NCI-H1092 (cell line): Measurements from ENCODE around the gene PNPLA3.
"Not testable (repeated sequence)": the region's sequence is repeated elsewhere in the genome, so short reads cannot be mapped to it uniquely, and the experiment has no call there.

Source experiments
- DNase-seq: peaks from one replicate; lab custom pipeline; 2025; lab: John Stamatoyannopoulos, UW

The PNPLA3 gene

GRCh38 chr22:43889860-43890253 lies 33.7 kb upstream of the PNPLA3 start:
- no peak for DNase-seq

GRCh38 chr22:43890901-43891331 lies 32.7 kb upstream of the PNPLA3 start:
- DNase-seq = no peak

- no peak for DNase-seq
These were observed 32.0 kb upstream of the PNPLA3 start, which contains the start of gene PNPLA5 for GRCh38 chr22:43891360-43892182. Gene PNPLA5 (minus strand): TSS chr22:43892013. CDS start chr22:43891880, 133 bp downstream.

DNA sequence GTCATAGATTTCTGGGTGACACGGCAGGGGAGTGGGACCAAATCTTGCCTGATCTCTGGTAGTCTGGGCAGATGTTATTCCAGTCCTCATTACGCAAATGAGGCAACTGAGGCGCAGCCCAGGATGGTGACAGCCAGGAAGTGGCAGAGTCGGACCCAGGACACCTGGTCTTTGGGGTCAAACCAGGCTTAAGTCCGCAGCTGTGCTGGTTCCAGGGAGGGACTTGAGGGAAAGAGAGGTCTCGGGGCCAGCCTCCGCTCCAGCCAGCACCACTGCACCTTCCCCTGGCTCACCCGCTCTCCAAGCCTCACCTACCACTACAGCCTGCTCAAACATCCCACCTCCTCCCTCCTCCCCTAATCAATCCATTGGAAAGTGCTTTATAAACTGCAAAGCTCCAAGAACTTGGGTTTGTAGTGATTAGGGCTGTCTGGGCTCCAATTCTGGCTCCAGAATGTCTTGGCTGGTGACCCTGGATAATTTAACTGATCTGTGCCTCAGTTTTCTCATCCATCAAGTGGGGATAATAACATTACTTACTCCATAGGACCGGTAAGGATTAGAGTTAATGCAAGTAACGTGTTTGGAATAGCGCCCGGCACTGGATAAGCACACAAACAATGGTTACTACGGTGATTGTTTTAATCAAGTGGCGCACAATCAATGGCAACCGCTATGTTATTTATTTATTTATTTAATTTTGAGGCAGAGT lies 31.3 kb upstream of the PNPLA3 start:
- no peak for DNase-seq

GRCh38 chr22:43893266-43893665 lies 30.3 kb upstream of the PNPLA3 start:
- no peak for DNase-seq

DNA sequence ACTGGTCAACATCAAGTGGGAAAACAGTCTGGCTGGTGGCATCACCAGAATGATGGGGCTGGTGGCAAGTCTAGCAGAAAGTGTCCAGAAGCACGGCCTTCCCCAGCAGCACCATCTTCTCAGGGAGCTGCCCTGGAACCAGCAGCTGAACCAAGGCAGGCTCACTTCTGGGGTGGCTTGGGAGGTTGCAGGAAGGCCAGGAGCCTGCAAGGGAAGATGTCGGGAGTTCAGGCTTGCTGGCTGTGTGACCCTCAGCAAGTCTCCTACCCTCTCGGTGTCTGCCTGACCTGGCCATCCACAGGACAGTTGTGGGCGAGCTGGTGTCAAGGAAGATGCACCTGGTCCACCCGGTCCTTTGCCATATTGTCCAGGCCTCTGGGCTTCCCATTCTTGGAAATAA lies 29.5 kb upstream of the PNPLA3 start:
- DNase-seq = no peak

DNA sequence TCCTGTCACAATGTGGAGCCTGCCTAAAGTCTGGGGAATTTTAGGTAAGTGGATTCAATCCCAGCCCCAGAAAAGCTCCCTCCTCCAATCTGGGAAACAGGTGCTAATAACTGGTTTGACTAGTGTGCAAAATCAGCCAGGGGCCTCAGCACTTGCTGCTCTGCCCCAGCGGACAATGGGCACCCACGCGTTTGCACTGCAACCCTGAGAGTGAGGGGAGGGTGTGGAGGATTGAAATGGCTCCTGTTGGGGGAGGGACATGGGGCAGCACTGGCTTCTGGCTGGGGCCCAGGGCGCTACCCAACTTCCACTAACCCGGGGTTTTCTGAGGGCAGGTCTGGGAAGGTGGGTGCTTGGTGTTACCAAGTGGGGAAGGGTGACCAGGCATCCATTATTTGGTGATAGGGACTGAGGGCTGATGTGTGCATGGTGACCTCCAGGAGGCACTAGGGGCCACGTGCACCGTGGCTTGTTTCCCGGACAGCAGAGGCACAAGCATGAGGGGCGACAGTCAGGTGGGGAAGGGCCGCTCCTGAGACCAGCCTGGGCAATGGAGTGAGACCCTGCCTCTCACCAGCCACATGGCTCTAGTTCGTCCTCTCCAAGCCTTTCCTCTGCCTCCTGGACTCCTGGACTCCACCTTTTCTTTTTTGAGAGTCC lies 27.5 kb upstream of the PNPLA3 start:
- no peak for DNase-seq

DNA sequence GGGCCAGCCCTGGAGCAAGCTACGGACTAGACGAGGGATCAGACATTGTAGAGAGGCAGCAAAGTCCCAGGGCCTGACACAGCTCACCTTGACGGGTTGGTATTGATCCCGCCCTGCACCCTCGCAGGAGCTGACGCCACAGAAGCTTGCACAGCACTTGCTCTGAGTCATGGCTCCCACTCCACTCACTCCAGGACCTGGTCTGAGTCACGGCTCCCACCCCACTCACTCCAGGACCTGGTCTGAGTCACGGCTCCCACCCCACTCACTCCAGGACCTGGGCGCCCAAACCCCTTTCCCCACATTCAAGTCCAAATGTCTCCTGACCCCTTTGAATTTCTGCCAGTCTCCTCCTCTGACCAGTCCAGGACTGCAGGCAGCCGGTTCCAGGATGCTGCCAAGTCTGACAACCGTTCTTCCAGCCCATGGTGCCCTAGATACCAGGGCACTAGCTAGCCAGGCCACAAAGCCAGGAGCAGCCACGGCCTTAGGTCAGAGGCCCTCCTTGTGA lies 25.8 kb upstream of the PNPLA3 start:
- no peak for DNase-seq

GRCh38 chr22:43900206-43900605 lies 23.4 kb upstream of the PNPLA3 start:
- no peak for DNase-seq

DNA sequence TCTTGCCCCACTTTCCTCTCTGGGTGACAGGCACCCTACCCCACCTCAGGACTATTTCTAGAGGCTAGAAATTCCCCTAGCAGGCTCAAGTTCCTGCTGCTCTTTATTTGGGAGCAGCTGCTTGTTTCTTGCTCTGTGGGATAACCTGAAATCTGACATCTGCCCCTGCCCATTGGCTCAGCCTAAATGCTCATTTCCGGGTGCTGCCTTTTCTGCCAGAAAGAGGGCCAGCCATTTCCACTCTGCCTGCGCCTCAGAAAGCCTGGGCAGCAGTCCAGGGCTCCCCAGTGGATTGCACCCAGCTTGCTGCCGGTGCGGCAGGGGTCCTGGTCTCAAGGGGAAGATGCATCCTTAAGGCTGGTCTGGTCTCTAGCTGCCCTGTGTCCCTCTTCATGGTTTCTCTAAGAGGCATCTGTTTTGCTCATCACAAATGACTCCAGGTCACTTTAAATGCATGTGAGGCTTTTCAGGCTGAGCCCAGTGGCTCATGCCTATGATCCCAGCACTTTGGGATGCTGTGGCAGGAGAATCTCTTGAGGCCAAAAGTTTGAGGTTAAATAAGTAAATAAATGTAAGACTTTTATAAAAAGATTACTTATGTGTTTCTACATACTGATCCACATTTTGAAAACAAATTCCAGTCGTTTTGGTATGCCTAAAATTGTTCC lies 21.5 kb upstream of the PNPLA3 start:
- no peak for DNase-seq

- not testable (repeated sequence) for DNase-seq
These were observed 20.6 kb upstream of the PNPLA3 start for GRCh38 chr22:43903033-43903432.

DNA sequence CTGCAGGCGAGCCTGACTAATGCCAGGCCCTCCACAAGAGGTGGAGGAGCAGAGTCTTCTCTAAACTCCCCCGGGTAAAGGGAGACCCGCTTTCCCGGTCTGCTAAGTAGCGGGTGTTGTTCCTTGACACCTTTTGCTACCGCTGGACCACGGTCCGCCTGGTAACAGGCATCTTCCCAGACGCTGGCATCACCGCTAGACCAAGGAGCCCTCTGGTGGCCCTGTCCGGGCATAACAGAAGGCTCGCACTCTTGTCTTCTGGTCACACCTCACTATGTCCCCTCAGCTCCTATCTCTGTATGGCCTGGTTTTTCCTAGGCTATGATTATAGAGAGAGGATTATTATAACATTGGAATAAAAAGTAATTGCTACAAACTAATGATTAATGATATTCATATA lies 19.2 kb upstream of the PNPLA3 start:
- DNase-seq = not testable (repeated sequence)

GRCh38 chr22:43905681-43906080 lies 17.9 kb upstream of the PNPLA3 start:
- no peak for DNase-seq

- no peak for DNase-seq
These were observed 13.9 kb upstream of the PNPLA3 start for GRCh38 chr22:43909708-43910107.

DNA sequence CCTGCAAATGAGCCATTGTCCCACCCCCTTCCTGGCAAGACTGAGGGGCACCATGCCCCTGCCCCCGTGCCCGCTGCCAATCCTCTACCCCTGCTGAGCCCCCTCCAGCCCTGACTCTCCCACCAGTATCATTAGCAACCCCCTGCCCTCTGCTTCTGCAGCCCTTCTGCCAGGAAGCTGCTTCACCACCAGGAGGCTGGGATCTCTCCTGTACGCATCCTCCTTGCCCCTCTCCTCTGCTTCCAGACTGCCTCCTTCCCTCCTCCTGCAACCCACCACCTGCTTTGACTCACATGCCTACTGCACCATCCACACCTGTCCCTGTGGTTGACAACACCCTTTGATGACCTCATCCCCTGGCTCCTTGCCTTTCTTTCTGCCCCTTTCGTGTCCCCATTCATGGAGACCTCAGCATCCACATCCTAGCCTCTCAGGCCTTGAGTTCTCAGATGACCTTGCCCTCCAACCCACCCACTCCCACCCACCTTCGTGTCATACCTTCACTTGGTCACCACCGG lies 13.4 kb upstream of the PNPLA3 start:
- no peak for DNase-seq

DNA sequence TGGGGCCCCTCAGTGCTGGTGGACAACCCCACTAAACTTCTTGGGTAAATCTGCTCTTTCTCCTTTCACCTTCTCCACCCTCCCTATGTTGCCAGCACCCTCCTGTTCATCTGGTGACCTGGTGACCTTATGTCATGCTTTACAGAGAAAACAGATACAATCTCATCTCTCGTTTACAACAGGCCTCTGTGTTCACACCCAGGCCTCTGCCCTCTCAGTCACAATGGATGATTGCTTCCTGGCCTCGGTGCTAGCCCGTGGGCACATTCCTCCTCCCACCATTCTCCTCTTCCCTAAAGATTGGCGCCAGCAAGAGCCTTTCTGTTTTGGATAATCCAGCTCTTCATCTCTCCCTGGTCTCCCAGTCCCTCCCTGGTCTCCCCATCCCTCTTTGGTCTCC lies 12.3 kb upstream of the PNPLA3 start:
- no peak for DNase-seq

DNA sequence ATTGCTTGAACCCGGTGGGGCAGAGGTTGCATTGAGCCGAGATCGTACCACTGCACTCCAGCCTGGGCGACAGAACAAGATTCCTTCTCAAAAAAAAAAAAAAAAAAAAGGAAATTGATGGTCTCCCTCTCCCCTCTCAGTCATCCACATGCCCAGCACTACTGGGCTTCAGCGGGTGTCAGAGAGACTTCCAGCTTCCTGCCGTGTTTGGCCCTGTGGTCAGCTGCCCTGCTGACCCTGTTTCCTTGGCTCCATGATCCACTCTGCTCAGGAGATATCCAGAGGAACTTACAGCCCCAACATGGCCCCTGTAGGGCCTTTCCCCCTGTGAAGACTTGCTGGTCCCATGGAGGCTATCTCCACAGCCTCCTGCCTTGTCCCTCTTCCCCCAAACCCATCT lies 6.1 kb upstream of the PNPLA3 start:
- DNase-seq = no peak

DNA sequence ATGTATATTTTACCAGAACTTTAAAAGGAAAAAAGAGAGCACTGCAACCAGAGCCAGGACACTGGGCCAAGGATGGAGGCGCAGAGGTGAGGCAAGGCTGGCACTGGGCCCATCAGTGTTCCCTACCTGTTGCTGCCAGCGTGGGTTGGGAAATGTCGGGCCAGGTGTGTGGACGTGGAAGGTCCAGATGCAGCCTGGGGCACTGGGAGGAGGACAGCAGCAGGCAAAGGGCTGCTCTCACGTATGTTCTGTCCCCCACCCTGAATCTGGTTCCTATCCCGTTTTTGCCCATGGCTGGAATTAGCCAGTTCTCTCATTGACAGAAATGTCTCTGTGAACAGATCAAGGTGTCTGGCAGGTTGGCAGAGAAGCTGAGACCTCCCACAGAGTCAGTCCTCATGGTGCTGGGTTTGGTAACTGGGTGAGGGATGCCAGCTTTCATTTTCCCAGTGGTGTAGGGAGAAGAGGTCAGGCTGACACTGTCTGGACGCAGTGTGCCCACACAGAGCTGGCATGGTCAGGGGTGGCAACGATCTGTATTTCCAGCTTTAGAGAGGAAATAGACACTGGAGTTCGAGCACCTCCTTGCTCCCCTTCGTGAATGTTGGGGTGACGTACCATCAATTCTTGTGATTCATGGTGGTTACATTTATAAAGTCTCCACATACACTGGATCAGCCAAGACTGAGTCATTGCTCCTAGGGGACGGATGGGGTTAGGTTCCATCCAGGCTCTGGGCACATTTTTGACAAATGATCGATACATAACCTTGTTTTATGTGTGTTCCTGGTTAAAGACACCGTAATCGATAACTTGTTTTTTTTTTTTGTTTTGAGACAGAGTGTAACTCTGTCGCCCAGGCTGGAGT lies 4.3 kb upstream of the PNPLA3 start:
- DNase-seq = no peak

- DNase-seq = no peak
These were observed 2.2 kb upstream of the PNPLA3 start for GRCh38 chr22:43921370-43921769.

- DNase-seq = no peak
These were observed 1.5 kb upstream of the PNPLA3 start for GRCh38 chr22:43922123-43922522.

DNA sequence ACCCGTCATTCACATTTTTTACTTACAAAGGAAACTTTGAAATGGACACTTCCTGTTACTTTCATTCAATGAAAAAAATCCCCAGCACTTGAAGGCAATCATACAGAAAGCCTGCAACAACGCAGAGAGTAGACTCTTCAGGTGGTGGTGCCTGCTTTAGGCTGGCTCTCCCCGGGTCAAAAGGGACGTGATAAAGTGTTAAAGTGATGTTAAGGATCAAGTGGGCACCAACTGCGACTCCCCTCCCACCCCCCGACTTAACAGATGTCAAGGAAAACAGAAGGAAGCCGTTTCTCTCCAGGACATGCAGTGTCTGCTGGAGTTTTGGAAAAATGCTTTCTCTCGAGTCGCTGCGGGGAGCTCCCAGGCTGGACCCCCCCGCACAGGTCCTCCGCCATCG lies 414 bp upstream of the PNPLA3 start:
- no peak for DNase-seq
